GM23338 (cell line): ENCODE measurements around the gene ESRP2. TPM values are rescaled to one million over a fixed set of nuclear protein-coding genes. Genes with fewer than 3 reads are reported as not detected.

Source experiments
- ATAC-seq: fragments of 200-7000 bp; cut with Tn5 transposase; 3 replicates; pipeline ENCODE4 v1.9.1; 2020
- DNase-seq: peaks from one replicate; pipeline ENCODE4 v3.0.0-alpha.2; 2015; ENCODE audit warnings: low spot score
- H2AFZ ChIP-seq: fragments of 200-600 bp; sonication (generic); 2 replicates; pipeline ENCODE4 v1.8.0; 2016; ENCODE audit warnings: antibody characterized with exemption, mild to moderate bottlenecking, moderate library complexity
- H3F3A ChIP-seq: fragments of 200-600 bp; sonication (generic); replicated peaks from 2 replicates; pipeline ENCODE4 v1.8.0; 2017; ENCODE audit warnings: antibody characterized with exemption, mixed run types, low read depth
- H3K27ac ChIP-seq: fragments of 200-600 bp; sonication (generic); 2 replicates; pipeline ENCODE4 v1.6.1; 2016; ENCODE audit warnings: low read depth
- H3K27me3 ChIP-seq: fragments of 200-600 bp; sonication (generic); 2 replicates; pipeline ENCODE4 v1.8.0; 2016; ENCODE audit warnings: mild to moderate bottlenecking, mixed run types, moderate library complexity; ENCODE audit not compliant: insufficient read depth
- H3K36me3 ChIP-seq: fragments of 200-600 bp; sonication (generic); 2 replicates; pipeline ENCODE4 v1.8.0; 2016; ENCODE audit warnings: mild to moderate bottlenecking; ENCODE audit not compliant: insufficient read depth
- H3K4me1 ChIP-seq: fragments of 200-600 bp; sonication (generic); 2 replicates; pipeline ENCODE4 v1.8.0; 2016; ENCODE audit warnings: mild to moderate bottlenecking, moderate library complexity; ENCODE audit not compliant: insufficient read depth
- H3K4me2 ChIP-seq: fragments of 200-600 bp; sonication (generic); 2 replicates; pipeline ENCODE4 v1.7.1; 2017; ENCODE audit warnings: mixed run types
- H3K4me3 ChIP-seq: fragments of 200-600 bp; sonication (generic); 2 replicates; pipeline ENCODE4 v1.6.1; 2016; ENCODE audit warnings: mixed run types
- H3K79me2 ChIP-seq: fragments of 200-600 bp; sonication (generic); replicated peaks from 2 replicates; pipeline ENCODE4 v1.8.0; 2017; ENCODE audit warnings: mild to moderate bottlenecking; ENCODE audit not compliant: insufficient read depth
- H3K9me2 ChIP-seq: fragments of 200-600 bp; sonication (generic); 2 replicates; pipeline ENCODE4 v1.8.0; 2017; ENCODE audit not compliant: insufficient read depth
- H4K20me1 ChIP-seq: fragments of 200-600 bp; sonication (generic); replicated peaks from 2 replicates; pipeline ENCODE4 v1.8.0; 2017; ENCODE audit warnings: mild to moderate bottlenecking; ENCODE audit not compliant: insufficient read depth
- H3K27ac Mint-ChIP-seq: 2 replicates; pipeline ENCODE4 v1.8.0; 2020; ENCODE audit warnings: inconsistent platforms, mild to moderate bottlenecking, moderate library complexity, mixed read lengths
- H3K27me3 Mint-ChIP-seq: 3 replicates; pipeline ENCODE4 v1.8.0; 2022; ENCODE audit warnings: low read depth, mild to moderate bottlenecking, moderate library complexity, mixed read lengths, inconsistent platforms; ENCODE audit not compliant: insufficient read depth, poor library complexity
- H3K36me3 Mint-ChIP-seq: 3 replicates; pipeline ENCODE4 v1.8.0; 2021; ENCODE audit warnings: low read depth, mild to moderate bottlenecking, inconsistent platforms, moderate library complexity, mixed read lengths
- H3K4me1 Mint-ChIP-seq: 3 replicates; pipeline ENCODE4 v1.8.0; 2020; ENCODE audit warnings: mild to moderate bottlenecking, inconsistent platforms, mixed read lengths
- H3K4me3 Mint-ChIP-seq: 3 replicates; pipeline ENCODE4 v1.8.0; 2021; ENCODE audit warnings: moderate library complexity, mild to moderate bottlenecking, inconsistent platforms, mixed read lengths
- H3K9me3 Mint-ChIP-seq: 3 replicates; pipeline ENCODE4 v1.8.0; 2020; ENCODE audit warnings: moderate library complexity, mild to moderate bottlenecking, inconsistent platforms, mixed read lengths
- CREB1 ChIP-seq: fragments of 250-450 bp; sonication (Bioruptor Pico); IDR thresholded peaks from 2 replicates; pipeline ENCODE4 v1.5.0; 2020; ENCODE audit warnings: low read depth, mild to moderate bottlenecking, moderate library complexity
- ETS1 ChIP-seq: IDR thresholded peaks from 2 replicates; pipeline ENCODE4 v1.6.1; 2016; ENCODE audit warnings: antibody characterized with exemption
- EZH2 ChIP-seq: fragments of 200-600 bp; sonication (generic); IDR thresholded peaks from one replicate; pipeline ENCODE4 v1.8.0; 2017; ENCODE audit warnings: antibody characterized with exemption, mild to moderate bottlenecking, low read depth; ENCODE audit not compliant: unreplicated experiment
- EZH2phosphoT487 ChIP-seq: fragments of 200-600 bp; sonication (generic); IDR thresholded peaks from one replicate; pipeline ENCODE4 v1.8.1; 2018; ENCODE audit warnings: antibody characterized with exemption; ENCODE audit not compliant: unreplicated experiment
- JUNB ChIP-seq: IDR thresholded peaks from one replicate; pipeline ENCODE4 v1.6.1; 2016; ENCODE audit warnings: antibody characterized with exemption; ENCODE audit not compliant: unreplicated experiment
- NANOG ChIP-seq: IDR thresholded peaks from 2 replicates; pipeline ENCODE4 v1.6.1; 2016; ENCODE audit warnings: antibody characterized with exemption, borderline replicate concordance
- POLR2AphosphoS5 ChIP-seq: IDR thresholded peaks from 2 replicates; pipeline ENCODE4 v1.6.1; 2016; ENCODE audit warnings: antibody characterized with exemption, low read depth
- STAT1 ChIP-seq: IDR thresholded peaks from one replicate; pipeline ENCODE4 v1.6.1; 2016; ENCODE audit warnings: antibody characterized with exemption; ENCODE audit not compliant: unreplicated experiment
- ZNF114 ChIP-seq: fragments of 250-450 bp; sonication (Bioruptor Pico); IDR thresholded peaks from 2 replicates; pipeline ENCODE4 v1.5.0; 2020; ENCODE audit warnings: mild to moderate bottlenecking, moderate library complexity
- ZNF331 ChIP-seq: fragments of 250-450 bp; sonication (Bioruptor Pico); IDR thresholded peaks from 2 replicates; pipeline ENCODE4 v1.5.0; 2020; ENCODE audit warnings: low read depth, mild to moderate bottlenecking, moderate library complexity
- polyA plus RNA-seq: library from polyadenylated mRNA; unstranded; fragments of >200 nt; fragmentation: Nextera tagmentation; extraction: Ambion mirVana; gene quantifications from 2 replicates; pipeline ENCODE4 v1.2.1, GENCODE V29; 2016
- total RNA-seq: library from RNA; depleted of rRNA; stranded (reverse); fragments of >200 nt; shearing (Covaris generic); gene quantifications from 2 replicates; pipeline ENCODE4 v1.2.3, GENCODE V29; 2014
- TF ChIP-seq, protein P1 (sequence below): fragments of 250-450 bp; sonication (Bioruptor Pico); IDR thresholded peaks from 2 replicates; pipeline ENCODE4 v1.5.0; 2020; ENCODE audit warnings: mild to moderate bottlenecking, moderate library complexity
- TF ChIP-seq, protein P2 (sequence below): IDR thresholded peaks from one replicate; pipeline ENCODE4 v1.6.1; 2018; ENCODE audit warnings: antibody characterized with exemption; ENCODE audit not compliant: unreplicated experiment
- TF ChIP-seq, protein P3 (sequence below), 2 experiments: fragments of 200-600 bp in 1 of 2; sonication (generic) in 1 of 2; conservative IDR thresholded peaks; 2 replicates each; pipeline versions ENCODE4 v1.5.1 to v1.6.1; 2016 to 2017; ENCODE audit warnings: antibody characterized with exemption in 2 of 2, low read depth in 2 of 2, mild to moderate bottlenecking in 2 of 2, moderate library complexity in 1 of 2

The ESRP2 gene
- total and polyA plus RNA-seq, 2 experiments from 2014 or later, result 16.2 to 44.0 TPM

GRCh38 chr16:68190081-68190480, 45.8 kb downstream of the ESRP2 start:
- no peaks in the 10 kb centered on the region for H3K79me2 ChIP-seq
- no peaks in the 10 kb centered on the region for H3K4me1 ChIP-seq
- Mint-ChIP-seq H3K27ac (no peak overlapping the region), H3K4me3 (no peak overlapping the region), H3K36me3 (peaks cover 45% of the 10 kb centered on the region), H3K4me1 (no peaks in the 10 kb centered on the region), H3K27me3 (no peaks in the 10 kb centered on the region), H3K9me3 (0 out of 3 replicates have a peak, but pooled peaks cover 2% of the 10 kb centered on the region)
- ATAC-seq (no peak), DNase-seq (no peak)
- no peak overlapping the region for H3K4me3 ChIP-seq
- no peaks in the 10 kb centered on the region; the same call in 1 of the 2 replicates for H4K20me1 ChIP-seq
- no peak overlapping the region for H3K4me2 ChIP-seq
- no peaks in the 10 kb centered on the region; the same call in 1 of the 2 replicates for H3K36me3 ChIP-seq
- H3F3A ChIP-seq, result no peaks in the 10 kb centered on the region
- H3K27me3 ChIP-seq, result no peaks in the 10 kb centered on the region
- TF ChIP-seq CREB1 (CRISPR knock-in tag) (no peak), STAT1 (no peak), EZH2 (no peak), ZNF114 (no peak), JUNB (no peak), ETS1 (no peak), NANOG (no peak), ZNF331 (CRISPR knock-in tag) (no peak), EZH2phosphoT487 (no peak), POLR2AphosphoS5 (no peak)
- TF ChIP-seq, protein P1, sequence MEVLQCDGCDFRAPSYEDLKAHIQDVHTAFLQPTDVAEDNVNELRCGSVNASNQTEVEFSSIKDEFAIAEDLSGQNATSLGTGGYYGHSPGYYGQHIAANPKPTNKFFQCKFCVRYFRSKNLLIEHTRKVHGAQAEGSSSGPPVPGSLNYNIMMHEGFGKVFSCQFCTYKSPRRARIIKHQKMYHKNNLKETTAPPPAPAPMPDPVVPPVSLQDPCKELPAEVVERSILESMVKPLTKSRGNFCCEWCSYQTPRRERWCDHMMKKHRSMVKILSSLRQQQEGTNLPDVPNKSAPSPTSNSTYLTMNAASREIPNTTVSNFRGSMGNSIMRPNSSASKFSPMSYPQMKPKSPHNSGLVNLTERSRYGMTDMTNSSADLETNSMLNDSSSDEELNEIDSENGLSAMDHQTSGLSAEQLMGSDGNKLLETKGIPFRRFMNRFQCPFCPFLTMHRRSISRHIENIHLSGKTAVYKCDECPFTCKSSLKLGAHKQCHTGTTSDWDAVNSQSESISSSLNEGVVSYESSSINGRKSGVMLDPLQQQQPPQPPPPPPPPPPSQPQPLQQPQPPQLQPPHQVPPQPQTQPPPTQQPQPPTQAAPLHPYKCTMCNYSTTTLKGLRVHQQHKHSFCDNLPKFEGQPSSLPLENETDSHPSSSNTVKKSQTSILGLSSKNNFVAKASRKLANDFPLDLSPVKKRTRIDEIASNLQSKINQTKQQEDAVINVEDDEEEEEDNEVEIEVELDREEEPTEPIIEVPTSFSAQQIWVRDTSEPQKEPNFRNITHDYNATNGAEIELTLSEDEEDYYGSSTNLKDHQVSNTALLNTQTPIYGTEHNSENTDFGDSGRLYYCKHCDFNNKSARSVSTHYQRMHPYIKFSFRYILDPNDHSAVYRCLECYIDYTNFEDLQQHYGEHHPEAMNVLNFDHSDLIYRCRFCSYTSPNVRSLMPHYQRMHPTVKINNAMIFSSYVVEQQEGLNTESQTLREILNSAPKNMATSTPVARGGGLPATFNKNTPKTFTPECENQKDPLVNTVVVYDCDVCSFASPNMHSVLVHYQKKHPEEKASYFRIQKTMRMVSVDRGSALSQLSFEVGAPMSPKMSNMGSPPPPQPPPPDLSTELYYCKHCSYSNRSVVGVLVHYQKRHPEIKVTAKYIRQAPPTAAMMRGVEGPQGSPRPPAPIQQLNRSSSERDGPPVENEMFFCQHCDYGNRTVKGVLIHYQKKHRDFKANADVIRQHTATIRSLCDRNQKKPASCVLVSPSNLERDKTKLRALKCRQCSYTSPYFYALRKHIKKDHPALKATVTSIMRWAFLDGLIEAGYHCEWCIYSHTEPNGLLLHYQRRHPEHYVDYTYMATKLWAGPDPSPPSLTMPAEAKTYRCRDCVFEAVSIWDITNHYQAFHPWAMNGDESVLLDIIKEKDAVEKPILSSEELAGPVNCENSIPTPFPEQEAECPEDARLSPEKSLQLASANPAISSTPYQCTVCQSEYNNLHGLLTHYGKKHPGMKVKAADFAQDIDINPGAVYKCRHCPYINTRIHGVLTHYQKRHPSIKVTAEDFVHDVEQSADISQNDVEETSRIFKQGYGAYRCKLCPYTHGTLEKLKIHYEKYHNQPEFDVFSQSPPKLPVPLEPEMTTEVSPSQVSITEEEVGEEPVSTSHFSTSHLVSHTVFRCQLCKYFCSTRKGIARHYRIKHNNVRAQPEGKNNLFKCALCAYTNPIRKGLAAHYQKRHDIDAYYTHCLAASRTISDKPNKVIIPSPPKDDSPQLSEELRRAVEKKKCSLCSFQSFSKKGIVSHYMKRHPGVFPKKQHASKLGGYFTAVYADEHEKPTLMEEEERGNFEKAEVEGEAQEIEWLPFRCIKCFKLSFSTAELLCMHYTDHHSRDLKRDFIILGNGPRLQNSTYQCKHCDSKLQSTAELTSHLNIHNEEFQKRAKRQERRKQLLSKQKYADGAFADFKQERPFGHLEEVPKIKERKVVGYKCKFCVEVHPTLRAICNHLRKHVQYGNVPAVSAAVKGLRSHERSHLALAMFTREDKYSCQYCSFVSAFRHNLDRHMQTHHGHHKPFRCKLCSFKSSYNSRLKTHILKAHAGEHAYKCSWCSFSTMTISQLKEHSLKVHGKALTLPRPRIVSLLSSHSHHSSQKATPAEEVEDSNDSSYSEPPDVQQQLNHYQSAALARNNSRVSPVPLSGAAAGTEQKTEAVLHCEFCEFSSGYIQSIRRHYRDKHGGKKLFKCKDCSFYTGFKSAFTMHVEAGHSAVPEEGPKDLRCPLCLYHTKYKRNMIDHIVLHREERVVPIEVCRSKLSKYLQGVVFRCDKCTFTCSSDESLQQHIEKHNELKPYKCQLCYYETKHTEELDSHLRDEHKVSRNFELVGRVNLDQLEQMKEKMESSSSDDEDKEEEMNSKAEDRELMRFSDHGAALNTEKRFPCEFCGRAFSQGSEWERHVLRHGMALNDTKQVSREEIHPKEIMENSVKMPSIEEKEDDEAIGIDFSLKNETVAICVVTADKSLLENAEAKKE, result no peak
- TF ChIP-seq, protein P2, sequence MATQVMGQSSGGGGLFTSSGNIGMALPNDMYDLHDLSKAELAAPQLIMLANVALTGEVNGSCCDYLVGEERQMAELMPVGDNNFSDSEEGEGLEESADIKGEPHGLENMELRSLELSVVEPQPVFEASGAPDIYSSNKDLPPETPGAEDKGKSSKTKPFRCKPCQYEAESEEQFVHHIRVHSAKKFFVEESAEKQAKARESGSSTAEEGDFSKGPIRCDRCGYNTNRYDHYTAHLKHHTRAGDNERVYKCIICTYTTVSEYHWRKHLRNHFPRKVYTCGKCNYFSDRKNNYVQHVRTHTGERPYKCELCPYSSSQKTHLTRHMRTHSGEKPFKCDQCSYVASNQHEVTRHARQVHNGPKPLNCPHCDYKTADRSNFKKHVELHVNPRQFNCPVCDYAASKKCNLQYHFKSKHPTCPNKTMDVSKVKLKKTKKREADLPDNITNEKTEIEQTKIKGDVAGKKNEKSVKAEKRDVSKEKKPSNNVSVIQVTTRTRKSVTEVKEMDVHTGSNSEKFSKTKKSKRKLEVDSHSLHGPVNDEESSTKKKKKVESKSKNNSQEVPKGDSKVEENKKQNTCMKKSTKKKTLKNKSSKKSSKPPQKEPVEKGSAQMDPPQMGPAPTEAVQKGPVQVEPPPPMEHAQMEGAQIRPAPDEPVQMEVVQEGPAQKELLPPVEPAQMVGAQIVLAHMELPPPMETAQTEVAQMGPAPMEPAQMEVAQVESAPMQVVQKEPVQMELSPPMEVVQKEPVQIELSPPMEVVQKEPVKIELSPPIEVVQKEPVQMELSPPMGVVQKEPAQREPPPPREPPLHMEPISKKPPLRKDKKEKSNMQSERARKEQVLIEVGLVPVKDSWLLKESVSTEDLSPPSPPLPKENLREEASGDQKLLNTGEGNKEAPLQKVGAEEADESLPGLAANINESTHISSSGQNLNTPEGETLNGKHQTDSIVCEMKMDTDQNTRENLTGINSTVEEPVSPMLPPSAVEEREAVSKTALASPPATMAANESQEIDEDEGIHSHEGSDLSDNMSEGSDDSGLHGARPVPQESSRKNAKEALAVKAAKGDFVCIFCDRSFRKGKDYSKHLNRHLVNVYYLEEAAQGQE, result no peak
- TF ChIP-seq, protein P3, sequence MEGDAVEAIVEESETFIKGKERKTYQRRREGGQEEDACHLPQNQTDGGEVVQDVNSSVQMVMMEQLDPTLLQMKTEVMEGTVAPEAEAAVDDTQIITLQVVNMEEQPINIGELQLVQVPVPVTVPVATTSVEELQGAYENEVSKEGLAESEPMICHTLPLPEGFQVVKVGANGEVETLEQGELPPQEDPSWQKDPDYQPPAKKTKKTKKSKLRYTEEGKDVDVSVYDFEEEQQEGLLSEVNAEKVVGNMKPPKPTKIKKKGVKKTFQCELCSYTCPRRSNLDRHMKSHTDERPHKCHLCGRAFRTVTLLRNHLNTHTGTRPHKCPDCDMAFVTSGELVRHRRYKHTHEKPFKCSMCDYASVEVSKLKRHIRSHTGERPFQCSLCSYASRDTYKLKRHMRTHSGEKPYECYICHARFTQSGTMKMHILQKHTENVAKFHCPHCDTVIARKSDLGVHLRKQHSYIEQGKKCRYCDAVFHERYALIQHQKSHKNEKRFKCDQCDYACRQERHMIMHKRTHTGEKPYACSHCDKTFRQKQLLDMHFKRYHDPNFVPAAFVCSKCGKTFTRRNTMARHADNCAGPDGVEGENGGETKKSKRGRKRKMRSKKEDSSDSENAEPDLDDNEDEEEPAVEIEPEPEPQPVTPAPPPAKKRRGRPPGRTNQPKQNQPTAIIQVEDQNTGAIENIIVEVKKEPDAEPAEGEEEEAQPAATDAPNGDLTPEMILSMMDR (conservative IDR thresholded peaks at IDR 0.05; ENCODE audit: low read depth in 2 of 2), result no peak
- H3K9me2 ChIP-seq, result no peaks in the 10 kb centered on the region
- no peak overlapping the region for H3K27ac ChIP-seq
- no peak overlapping the region for H2AFZ ChIP-seq
